ENCODE data around the gene ATG14.

The ATG14 gene

GRCh38 chr14:55333711-55334485, 77.7 kb downstream of the ATG14 start:
- Histone ChIP-seq H3K79me2 (ENCODE audit: insufficient read depth, low read length) (peaks cover 86% of the 10 kb centered on the region), H3K4me2 (ENCODE audit: low read depth, low read length, poor library complexity, severe bottlenecking) (peak overlapping the region; percentile 73), H2AFZ (ENCODE audit: low read length) (no peak overlapping the region), H3K9me2 (replicated peaks; ENCODE audit: low read depth, low read length) (no peaks in the 10 kb centered on the region), H3K9ac (ENCODE audit: low read depth, low read length, poor library complexity, severe bottlenecking) (no peak overlapping the region), H3K27me3 (ENCODE audit: insufficient read depth, low read length, poor library complexity, severe bottlenecking) (no peaks in the 10 kb centered on the region), H3K9me3 (ENCODE audit: insufficient read depth, low read depth, low read length) (no peaks in the 10 kb centered on the region), H4K20me1 (ENCODE audit: insufficient read depth, low read length, poor library complexity, severe bottlenecking) (peaks cover 71% of the 10 kb centered on the region), H3F3A (ENCODE audit: low read depth) (peaks cover 4% of the 10 kb centered on the region; the same call in 1 of the 2 replicates), H3K36me3 (ENCODE audit: insufficient read depth, low read length) (no peaks in the 10 kb centered on the region), H3K4me1 (ENCODE audit: insufficient read depth, low read length, poor library complexity, severe bottlenecking) (peaks cover 62% of the 10 kb centered on the region), H3K4me3 (ENCODE audit: low read length, poor library complexity, severe bottlenecking) (peak overlapping the region; percentile 45)
- no peak for TF ChIP-seq CTCF (conservative IDR thresholded peaks at IDR 0.05; ENCODE audit: low read length)
- TF ChIP-seq EZH2phosphoT487 (IDR thresholded peaks at IDR 0.05; ENCODE audit: borderline replicate concordance): no peak

GRCh38 chr14:55332654-55333570, 78.7 kb downstream of the ATG14 start:
- H3K9me3 ChIP-seq (ENCODE audit: insufficient read depth, low read depth, low read length): no peaks in the 10 kb centered on the region
- H3K79me2 ChIP-seq (ENCODE audit: insufficient read depth, low read length): peaks cover 87% of the 10 kb centered on the region
- H2AFZ ChIP-seq (ENCODE audit: low read length): no peak overlapping the region
- no peak overlapping the region for H3K4me3 ChIP-seq (ENCODE audit: low read length, poor library complexity, severe bottlenecking)
- TF ChIP-seq EZH2phosphoT487 (IDR thresholded peaks at IDR 0.05; ENCODE audit: borderline replicate concordance): no peak
- no peak for TF ChIP-seq CTCF (conservative IDR thresholded peaks at IDR 0.05; ENCODE audit: low read length)
- H3K27me3 ChIP-seq (ENCODE audit: insufficient read depth, low read length, poor library complexity, severe bottlenecking): no peaks in the 10 kb centered on the region
- H3K4me1 ChIP-seq (ENCODE audit: insufficient read depth, low read length, poor library complexity, severe bottlenecking): peaks cover 58% of the 10 kb centered on the region
- peaks cover 73% of the 10 kb centered on the region for H4K20me1 ChIP-seq (ENCODE audit: insufficient read depth, low read length, poor library complexity, severe bottlenecking)
- peaks cover 4% of the 10 kb centered on the region; the same call in 1 of the 2 replicates for H3F3A ChIP-seq (ENCODE audit: low read depth)
- no peaks in the 10 kb centered on the region for H3K9me2 ChIP-seq (replicated peaks; ENCODE audit: low read depth, low read length)
- no peaks in the 10 kb centered on the region for H3K36me3 ChIP-seq (ENCODE audit: insufficient read depth, low read length)
- peak overlapping the region; percentile 73 for H3K4me2 ChIP-seq (ENCODE audit: low read depth, low read length, poor library complexity, severe bottlenecking)
- H3K9ac ChIP-seq (ENCODE audit: low read depth, low read length, poor library complexity, severe bottlenecking): no peak overlapping the region

- Histone ChIP-seq H3K36me3 (ENCODE audit: insufficient read depth, low read length) (no peaks in the 10 kb centered on the region), H3F3A (ENCODE audit: low read depth) (peaks cover 4% of the 10 kb centered on the region; the same call in 1 of the 2 replicates), H2AFZ (ENCODE audit: low read length) (no peak overlapping the region), H4K20me1 (ENCODE audit: insufficient read depth, low read length, poor library complexity, severe bottlenecking) (peaks cover 72% of the 10 kb centered on the region), H3K9ac (ENCODE audit: low read depth, low read length, poor library complexity, severe bottlenecking) (no peak overlapping the region), H3K4me2 (ENCODE audit: low read depth, low read length, poor library complexity, severe bottlenecking) (no peak overlapping the region), H3K79me2 (ENCODE audit: insufficient read depth, low read length) (peaks cover 86% of the 10 kb centered on the region), H3K9me2 (replicated peaks; ENCODE audit: low read depth, low read length) (no peaks in the 10 kb centered on the region), H3K27me3 (ENCODE audit: insufficient read depth, low read length, poor library complexity, severe bottlenecking) (no peaks in the 10 kb centered on the region), H3K4me1 (ENCODE audit: insufficient read depth, low read length, poor library complexity, severe bottlenecking) (peaks cover 37% of the 10 kb centered on the region), H3K9me3 (ENCODE audit: insufficient read depth, low read depth, low read length) (no peaks in the 10 kb centered on the region), H3K4me3 (ENCODE audit: low read length, poor library complexity, severe bottlenecking) (no peak overlapping the region)
- TF ChIP-seq EZH2phosphoT487 (IDR thresholded peaks at IDR 0.05; ENCODE audit: borderline replicate concordance) (no peak), CTCF (conservative IDR thresholded peaks at IDR 0.05; ENCODE audit: low read length) (no peak)
These were observed 81.5 kb downstream of the ATG14 start for GRCh38 chr14:55329999-55330710.
